CD4-positive, alpha-beta T cell treated with Interleukin-2 at 100 ng/mL for 4 hours (primary cell): ENCODE measurements around the gene ZNF506.
"Not testable (repeated sequence)": the region's sequence is repeated elsewhere in the genome, so short reads cannot be mapped to it uniquely, and the experiment has no call there.

ENCODE experiments used
- DNase-seq: peaks from one replicate; pipeline ENCODE4 v3.0.0-alpha.2; 2020; ENCODE audit warnings: low spot score

Gene ZNF506

GRCh38 chr19:19778666-19779065 lies 42.9 kb downstream of the ZNF506 start:
- no peak for DNase-seq

DNA sequence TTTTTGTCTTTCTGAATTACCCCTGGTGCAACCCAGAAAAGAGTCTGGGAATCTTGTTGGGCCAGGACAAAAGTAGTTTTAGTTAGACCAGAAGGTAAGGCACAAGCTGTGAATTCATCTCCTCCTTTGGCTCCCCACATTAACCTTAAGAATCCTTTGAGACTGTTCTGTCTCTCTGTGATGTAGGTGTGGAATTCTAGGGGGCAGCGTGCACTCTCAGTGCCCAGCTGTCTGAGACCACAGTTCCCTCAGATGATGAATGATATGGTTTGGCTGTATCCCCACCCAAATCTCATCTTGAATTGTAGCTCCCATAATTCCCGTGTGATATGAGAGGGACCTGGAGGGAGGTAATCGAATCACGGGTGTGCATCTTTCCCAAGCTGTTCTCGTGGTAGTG lies 43.9 kb downstream of the ZNF506 start:
- no peak for DNase-seq

- peak; percentile 93 for DNase-seq
Observed at GRCh38 chr19:19776206-19777008, 45.1 kb downstream of the ZNF506 start.

- peak; percentile 3 for DNase-seq
Observed at GRCh38 chr19:19775891-19776205, 45.7 kb downstream of the ZNF506 start.

DNA sequence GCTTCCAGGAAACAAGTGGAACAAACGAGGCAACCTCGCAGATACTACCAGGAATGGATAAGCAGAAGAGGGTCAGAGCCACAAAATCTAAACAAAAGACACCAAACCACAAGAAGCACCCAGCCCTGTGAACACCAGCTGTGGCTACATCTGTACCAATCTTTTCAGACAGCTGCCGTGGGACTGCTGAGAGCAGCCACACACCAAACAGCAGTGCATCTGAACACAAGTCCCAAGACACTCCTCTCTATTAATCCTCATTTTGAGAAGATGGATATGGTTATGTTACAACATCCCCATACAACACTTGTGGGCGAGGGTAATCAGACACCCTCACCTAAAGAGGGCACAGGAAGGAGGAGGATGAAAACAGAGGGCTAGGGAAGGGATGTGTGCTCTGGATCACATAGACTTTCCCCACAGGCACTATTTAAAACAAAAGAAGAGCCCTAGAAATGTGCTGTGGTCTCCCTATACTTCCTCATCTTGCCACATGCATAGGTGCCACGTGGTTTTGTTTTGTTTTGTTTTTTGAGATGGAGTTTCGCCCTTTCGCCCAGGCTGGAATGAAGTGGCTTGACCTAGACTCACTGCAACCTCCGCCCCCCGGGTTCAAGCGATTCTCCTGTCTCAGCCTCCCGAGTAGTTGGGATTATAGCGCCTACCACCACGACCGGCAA lies 47.1 kb downstream of the ZNF506 start:
- DNase-seq, result no peak

DNA sequence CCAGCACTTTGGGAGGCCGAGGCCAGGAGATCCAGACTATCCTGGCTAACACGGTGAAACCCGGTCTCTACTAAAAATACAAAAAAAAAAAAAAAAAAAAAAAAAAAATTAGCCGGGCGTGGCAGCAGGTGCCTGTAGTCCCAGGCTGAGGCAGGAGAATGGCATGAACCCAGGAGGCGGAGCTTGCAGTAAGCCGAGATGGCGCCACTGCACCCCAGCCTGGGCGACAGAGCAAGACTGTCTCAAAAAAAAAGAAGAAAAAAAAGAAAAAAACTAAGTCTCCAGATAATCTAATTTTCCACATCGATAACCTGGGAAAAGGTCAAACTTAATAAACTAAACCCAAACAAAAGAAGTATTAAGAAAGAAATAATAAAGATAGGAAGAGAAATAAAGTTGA lies 49.6 kb downstream of the ZNF506 start:
- not testable (repeated sequence) for DNase-seq

GRCh38 chr19:19769971-19770370 lies 51.6 kb downstream of the ZNF506 start:
- not testable (repeated sequence) for DNase-seq

GRCh38 chr19:19758164-19758563 lies 63.4 kb downstream of the ZNF506 start:
- DNase-seq, result no peak

- DNase-seq, result no peak
Observed at GRCh38 chr19:19752760-19753403, 68.7 kb downstream of the ZNF506 start.

- DNase-seq, result no peak
Observed at GRCh38 chr19:19751846-19752245, 69.7 kb downstream of the ZNF506 start.

DNA sequence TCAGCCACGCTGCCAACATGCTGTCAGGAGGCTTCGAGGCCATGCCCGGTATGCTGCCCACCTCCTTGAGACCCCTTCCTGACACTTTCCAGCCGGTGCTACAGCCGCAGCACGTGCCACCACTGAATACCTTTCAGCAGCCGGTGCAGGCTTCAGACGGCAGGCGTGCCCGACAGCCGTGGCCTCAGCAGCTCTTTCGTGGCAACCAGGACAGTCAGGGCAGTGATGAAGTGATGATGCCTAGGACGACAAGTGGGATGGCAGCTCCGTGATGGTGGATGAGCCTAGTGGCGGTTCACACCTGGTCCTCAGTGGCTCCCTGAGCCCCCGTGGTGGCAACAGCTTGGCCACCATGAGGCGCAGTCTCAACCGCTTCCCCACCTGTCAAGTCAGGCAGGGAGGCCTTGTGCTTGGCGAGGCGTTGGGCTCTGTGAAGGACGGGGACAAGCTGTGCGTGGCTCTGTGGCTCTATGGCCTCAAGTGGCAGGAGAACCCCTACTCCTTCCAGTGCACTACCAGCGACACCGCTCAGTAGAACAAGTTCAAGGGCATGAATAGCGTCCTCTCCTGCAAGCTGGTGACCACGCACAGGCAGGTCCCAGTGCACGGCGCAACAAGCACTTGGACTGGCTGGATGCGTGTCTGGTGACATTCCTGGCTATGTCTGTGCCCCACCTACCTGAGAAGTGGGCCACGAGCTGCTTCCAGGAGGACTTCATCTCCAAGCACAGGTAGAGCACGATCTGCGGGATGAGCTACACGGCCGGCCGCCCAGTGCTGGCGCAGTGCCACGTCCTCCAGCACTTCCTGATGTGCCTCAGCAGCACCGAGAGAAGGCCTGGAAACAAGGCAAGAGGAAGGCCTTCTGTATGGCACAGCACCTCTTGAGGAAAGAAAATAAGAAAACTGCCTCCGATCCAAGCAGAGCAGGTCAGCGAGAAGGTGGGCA lies 70.4 kb downstream of the ZNF506 start:
- DNase-seq, result no peak

GRCh38 chr19:19749908-19750841 lies 71.4 kb downstream of the ZNF506 start:
- DNase-seq, result no peak

GRCh38 chr19:19749117-19749907 lies 72.2 kb downstream of the ZNF506 start:
- no peak for DNase-seq

DNA sequence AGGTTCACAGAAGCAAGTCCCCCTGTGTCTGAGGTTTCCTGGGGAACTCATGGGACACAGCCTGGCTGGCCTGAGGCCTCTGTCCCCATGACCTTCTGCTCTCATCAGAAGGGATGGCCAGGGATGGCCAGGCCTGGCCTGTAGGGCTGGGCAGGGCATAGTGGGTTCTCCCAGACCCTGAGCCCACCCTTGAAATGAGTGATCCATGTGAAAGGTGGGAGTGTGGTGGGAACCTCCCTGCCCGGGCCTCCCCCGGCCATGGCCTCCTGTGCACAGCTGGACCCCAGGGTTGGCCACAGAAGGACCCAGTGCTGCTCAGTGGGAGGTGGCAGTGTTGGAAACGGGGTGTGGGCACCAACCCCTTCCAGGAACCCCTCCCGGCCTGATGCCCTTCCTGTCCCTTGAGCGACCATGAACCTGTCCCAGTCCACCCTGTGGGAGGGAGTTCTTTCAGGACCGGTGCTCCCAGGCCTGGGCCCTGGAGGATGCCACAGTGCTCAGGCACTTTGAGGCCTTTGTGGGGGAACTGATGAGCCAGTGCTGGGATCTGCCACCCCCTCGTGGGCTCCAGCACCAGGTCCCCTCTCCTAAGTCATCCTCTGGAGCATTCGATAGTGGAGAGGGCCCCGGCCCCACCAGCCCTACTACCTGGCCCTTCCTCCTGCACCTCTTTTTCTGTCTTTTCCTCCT lies 73.2 kb downstream of the ZNF506 start:
- no peak for DNase-seq

DNA sequence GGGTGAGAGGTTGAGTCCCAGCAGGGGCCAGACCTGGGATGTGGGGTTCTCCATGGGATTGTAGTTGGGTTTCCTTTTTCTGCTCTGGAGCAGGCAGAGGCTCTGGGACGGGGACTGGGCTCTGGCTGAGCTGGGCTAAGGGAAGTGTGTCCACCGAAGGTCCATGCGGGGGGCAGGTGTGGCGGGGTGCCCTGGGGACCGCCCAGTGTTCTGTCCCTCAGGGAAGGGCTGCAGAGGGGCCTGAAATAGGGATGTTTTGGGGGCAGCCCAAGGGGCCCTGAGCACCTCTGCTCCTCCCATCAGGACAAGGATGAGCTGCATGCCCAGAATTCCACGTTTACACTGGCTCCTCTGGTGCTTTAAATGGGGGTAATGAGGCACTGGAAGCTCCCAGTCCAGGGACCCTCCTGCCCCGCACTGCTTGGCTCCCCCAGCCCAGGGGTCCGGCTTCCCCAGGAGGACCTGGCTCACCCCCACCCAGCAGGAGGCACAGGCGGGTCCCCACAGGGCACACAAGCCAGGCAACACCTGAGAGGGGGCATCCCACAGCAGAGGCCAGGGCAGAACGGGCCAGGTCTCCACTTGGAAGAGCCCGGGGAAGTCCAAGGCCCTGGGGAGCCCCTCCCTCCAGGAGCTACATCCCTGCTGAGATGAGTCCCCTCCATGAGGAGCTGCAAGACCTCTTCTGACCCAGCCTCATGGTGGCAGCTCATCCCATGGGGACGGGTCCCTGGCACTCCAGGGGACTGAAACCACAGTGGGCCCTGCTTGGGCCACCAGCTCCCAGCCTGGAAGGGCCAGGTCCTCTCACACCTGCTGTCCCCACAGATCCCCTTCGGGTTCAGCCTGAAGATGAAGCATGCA lies 74.0 kb downstream of the ZNF506 start:
- DNase-seq, result no peak

GRCh38 chr19:19746286-19747213 lies 75.0 kb downstream of the ZNF506 start:
- no peak for DNase-seq

GRCh38 chr19:19745496-19746285 lies 75.9 kb downstream of the ZNF506 start:
- peak; percentile 2 for DNase-seq
